Esophagus muscularis mucosa (tissue), 4 donors: ENCODE data around the gene GORAB. TPM values are rescaled to one million over a fixed set of nuclear protein-coding genes. Genes with fewer than 3 reads are reported as not detected.

Source experiments
- DNase-seq: peaks from one replicate; pipeline ENCODE4 v3.0.0-alpha.2; 2017; ENCODE audit errors: extremely low spot score
- H3K27ac ChIP-seq, 4 donors: fragments of 200-600 bp; sonication (generic); replicated peaks in 1 of 4; 1 replicate in 3 of 4; 2 replicates in 1 of 4; pipeline ENCODE4 v1.5.1; 2016 to 2019; ENCODE audit warnings: mild to moderate bottlenecking in 1 of 4
- H3K27me3 ChIP-seq, 4 donors: fragments of 200-600 bp; sonication (generic); one replicate each; pipeline versions ENCODE4 v1.5.1 to v1.6.0; 2016 to 2019
- H3K36me3 ChIP-seq, 4 donors: fragments of 200-600 bp; sonication (generic); one replicate each; pipeline ENCODE4 v1.5.1; 2016 to 2019
- H3K4me1 ChIP-seq, 4 donors: fragments of 200-600 bp; sonication (generic); one replicate each; pipeline ENCODE4 v1.5.1; 2016 to 2019
- H3K4me3 ChIP-seq, 4 donors: fragments of 200-600 bp; sonication (generic); 1 replicate in 2 of 4; 2 replicates in 2 of 4; pipeline ENCODE4 v1.5.1; 2016 to 2019; ENCODE audit warnings: mild to moderate bottlenecking in 4 of 4, moderate library complexity in 1 of 4
- H3K9me3 ChIP-seq, 4 donors: fragments of 200-600 bp; sonication (generic); 1 replicate in 3 of 4; 2 replicates in 1 of 4; pipeline ENCODE4 v1.5.1; 2016 to 2019
- CTCF ChIP-seq, 3 experiments: fragments of 200-600 bp in 2 of 3; fragments of 450-650 bp in 1 of 3; sonication (generic) in 2 of 3; IDR thresholded peaks; one replicate each; pipeline ENCODE4 v1.5.1; 2017 to 2019; ENCODE audit warnings: antibody characterized with exemption in 3 of 3, mild to moderate bottlenecking in 2 of 3, moderate library complexity in 1 of 3
- EP300 ChIP-seq: sonication (generic); formaldehyde crosslinking; IDR thresholded peaks from one replicate; pipeline ENCODE4 v1.6.1; 2017; ENCODE audit warnings: antibody characterized with exemption
- POLR2A ChIP-seq: fragments of 450-650 bp; IDR thresholded peaks from one replicate; pipeline ENCODE4 v1.6.1; 2017; ENCODE audit warnings: antibody characterized with exemption, moderate library complexity, mild to moderate bottlenecking, low read depth
- POLR2AphosphoS5 ChIP-seq, 2 donors: sonication (generic); formaldehyde crosslinking; IDR thresholded peaks; one replicate each; pipeline ENCODE4 v1.6.1; 2017; ENCODE audit warnings: antibody characterized with exemption in 2 of 2
- whole genome bisulfite sequencing: methylation state at CpG from one replicate; pipeline ENCODE4 v1.1.5; 2018; 5-methylcytosine and 5-hydroxymethylcytosine counted together
- intact Hi-C: fragments of 100-400 bp; cut with DNase I; formaldehyde crosslinking; loops from one replicate; pipeline ENCODE4 v1.15.1; 2023
- total RNA-seq, 4 donors: library from RNA; depleted of rRNA; stranded (reverse); fragments of >200 nt; gene quantifications; one replicate each; pipeline versions ENCODE4 v1.1.0 to v1.2.1, GENCODE V29; 2016

Gene GORAB
- 1 to 10 TPM; 4.3 to 8.0 (median 5.8) TPM for total RNA-seq

GRCh38 chr1:170531758-170532657, at the start of gene GORAB:
TSS of gene GORAB (plus strand) at chr1:170532166. CDS start at chr1:170532224, 58 bp downstream.
- intact Hi-C loops = loop anchor here (5.0 to 10.0 kb wide), 2 partner anchors 317 to 460 kb away; partner anchors contain the start of gene KIFAP3
- under 1% methylated on average over 35 of the region's 36 CpGs for WGBS
- Histone ChIP-seq H3K9me3 (no peaks in the 10 kb centered on the region), H3K27ac (peak within 1 kb of the TSS; percentile 84 to 93 (median 88)), H3K36me3 (no peaks in the 10 kb centered on the region), H3K4me1 (peaks cover 15 to 28% (median 22%) of the 10 kb centered on the region in 4 donors), H3K4me3 (peak within 1 kb of the TSS; percentile 66 to 81 (median 69)), H3K27me3 (no peaks in the 10 kb centered on the region)
- peak; percentile 96 for DNase-seq
- TF ChIP-seq POLR2A (peak; percentile 26), EP300 (no peak), POLR2AphosphoS5 (IDR thresholded peaks at IDR 0.05) (peak; percentile 86 to 93), CTCF (IDR thresholded peaks at IDR 0.05) (no peak)

- TF ChIP-seq POLR2A (no peak), CTCF (IDR thresholded peaks at IDR 0.05) (no peak), EP300 (no peak), POLR2AphosphoS5 (IDR thresholded peaks at IDR 0.05) (no peak)
- DNase-seq = no peak
- Histone ChIP-seq H3K27me3 (no peaks in the 10 kb centered on the region), H3K36me3 (no peaks in the 10 kb centered on the region), H3K4me3 (no peak overlapping the region), H3K27ac (no peak overlapping the region), H3K4me1 (no peaks in the 10 kb centered on the region), H3K9me3 (no peaks in the 10 kb centered on the region)
- 53% methylated on average over 5 of the region's 5 CpGs for WGBS
- intact Hi-C loops = no loop called here
These were observed 48.9 kb upstream of the GORAB start for GRCh38 chr1:170483051-170483450.

- no peaks in the 10 kb centered on the region for H3K4me1 ChIP-seq
- no peak overlapping the region for H3K4me3 ChIP-seq
- H3K9me3 ChIP-seq = no peaks in the 10 kb centered on the region
- intact Hi-C loops = no loop called here
- TF ChIP-seq EP300 (no peak), CTCF (IDR thresholded peaks at IDR 0.05) (no peak), POLR2A (no peak), POLR2AphosphoS5 (IDR thresholded peaks at IDR 0.05) (no peak)
- no peak for DNase-seq
- no peaks in the 10 kb centered on the region for H3K27me3 ChIP-seq
- H3K27ac ChIP-seq = no peak overlapping the region
- H3K36me3 ChIP-seq = no peaks in the 10 kb centered on the region
These were observed 44.5 kb upstream of the GORAB start for GRCh38 chr1:170487503-170487902.

- 79% methylated on average over 2 of the region's 2 CpGs for WGBS
- Histone ChIP-seq H3K4me3 (no peak overlapping the region), H3K27me3 (no peaks in the 10 kb centered on the region), H3K4me1 (peaks cover 0 to 15% (median 9%) of the 10 kb centered on the region in 4 donors), H3K27ac (no peak overlapping the region), H3K9me3 (no peaks in the 10 kb centered on the region), H3K36me3 (no peaks in the 10 kb centered on the region)
- intact Hi-C loops = no loop called here
- no peak for DNase-seq
- no peak for TF ChIP-seq CTCF (IDR thresholded peaks at IDR 0.05)
- TF ChIP-seq POLR2AphosphoS5 (IDR thresholded peaks at IDR 0.05) = no peak
- TF ChIP-seq EP300 = no peak
- no peak for TF ChIP-seq POLR2A
These were observed 40.7 kb upstream of the GORAB start for GRCh38 chr1:170491291-170491690.
